GDM1 (cell line): ENCODE measurements around the gene OR5T2.
"Not testable (repeated sequence)": the region's sequence is repeated elsewhere in the genome, so short reads cannot be mapped to it uniquely, and the experiment has no call there.

Experiments
- DNase-seq: peaks from one replicate; lab custom pipeline; 2025; lab: John Stamatoyannopoulos, UW

OR5T2 gene

GRCh38 chr11:56234155-56234554 is at the start of gene OR5T2:
OR5T2 (minus strand) TSS chr11:56234255; CDS start chr11:56233062, 1,193 bp downstream.
- DNase-seq = no peak

- no peak for DNase-seq
Observed at GRCh38 chr11:56273854-56274253, 39.8 kb upstream of the OR5T2 start, which contains the start of gene OR5T1. OR5T1 (plus strand) TSS chr11:56274154; CDS start chr11:56275639, 1,485 bp downstream.

- DNase-seq = no peak
Observed at GRCh38 chr11:56271092-56271491, 37.0 kb upstream of the OR5T2 start.

- no peak for DNase-seq
Observed at GRCh38 chr11:56251954-56252353, 17.9 kb upstream of the OR5T2 start, which contains the start of gene OR5T3. OR5T3 (plus strand) TSS chr11:56252254; CDS start chr11:56252254, 0 bp downstream.

- not testable (repeated sequence) for DNase-seq
Observed at GRCh38 chr11:56219735-56220134, 14.3 kb downstream of the OR5T2 start.

- no peak for DNase-seq
Observed at GRCh38 chr11:56214537-56214936, 19.5 kb downstream of the OR5T2 start.

GRCh38 chr11:56207790-56208189 is 26.3 kb downstream of the OR5T2 start:
- DNase-seq = no peak

- no peak for DNase-seq
Observed at GRCh38 chr11:56197367-56197766, 36.7 kb downstream of the OR5T2 start.

- no peak for DNase-seq
Observed at GRCh38 chr11:56196705-56197104, 37.4 kb downstream of the OR5T2 start.

- DNase-seq = no peak
Observed at GRCh38 chr11:56188602-56189001, 45.5 kb downstream of the OR5T2 start.

- no peak for DNase-seq
Observed at GRCh38 chr11:56183459-56183858, 50.6 kb downstream of the OR5T2 start.
